Calu3 (cell line): ENCODE measurements around the gene LURAP1L. TPM values are rescaled to one million over a fixed set of nuclear protein-coding genes. Genes with fewer than 3 reads are reported as not detected.

ENCODE experiments used
- BruUV-seq: library from RNA; stranded (reverse); fragments of 400-500 nt; replicated peaks from 2 replicates; lab custom pipeline; 2021; lab: Mats Ljungman, UMichigan
- CTCF ChIA-PET: fragments of 300-600 bp; sonication (Branson Sonifier 250); formaldehyde crosslinking; loops from one replicate; lab custom pipeline; 2022; ENCODE audit warnings: antibody characterized with exemption; lab: Charles Lee
- DNase-seq: peaks from one replicate; pipeline ENCODE4 v3.0.0; 2022
- H3K27ac Mint-ChIP-seq: one replicate; pipeline ENCODE4 v1.8.0; 2022; ENCODE audit warnings: mixed read lengths; ENCODE audit not compliant: unreplicated experiment
- H3K27me3 Mint-ChIP-seq: one replicate; pipeline ENCODE4 v1.8.0; 2022; ENCODE audit warnings: mixed read lengths; ENCODE audit not compliant: unreplicated experiment
- H3K36me3 Mint-ChIP-seq: one replicate; pipeline ENCODE4 v1.8.0; 2022; ENCODE audit warnings: mild to moderate bottlenecking, moderate library complexity, mixed read lengths; ENCODE audit not compliant: insufficient read depth, unreplicated experiment
- H3K4me1 Mint-ChIP-seq: one replicate; pipeline ENCODE4 v1.8.0; 2022; ENCODE audit warnings: mild to moderate bottlenecking, low read depth, mixed read lengths; ENCODE audit not compliant: unreplicated experiment
- H3K4me3 Mint-ChIP-seq: one replicate; pipeline ENCODE4 v1.8.0; 2022; ENCODE audit warnings: mild to moderate bottlenecking, low read depth, moderate library complexity, mixed read lengths; ENCODE audit not compliant: unreplicated experiment
- H3K9me3 Mint-ChIP-seq: one replicate; pipeline ENCODE4 v1.8.0; 2022; ENCODE audit warnings: low read depth, mixed read lengths; ENCODE audit not compliant: unreplicated experiment
- intact Hi-C: fragments of 100-400 bp; cut with micrococcal nuclease; formaldehyde crosslinking; loops from one replicate; pipeline ENCODE4 v1.10.0; 2022; ENCODE audit not compliant: unreplicated experiment
- total RNA-seq: library from RNA; stranded (reverse); gene quantifications from 2 replicates; pipeline ENCODE4 v1.2.3, GENCODE V29; 2022
- TF ChIP-seq, protein P1 (sequence below): fragments of 200-600 bp; IDR thresholded peaks from one replicate; pipeline ENCODE4 v1.8.0; 2022; ENCODE audit warnings: antibody characterized with exemption; ENCODE audit not compliant: unreplicated experiment

LURAP1L gene
- total RNA-seq, 1 experiment from 2014 or later = 48.7 TPM

DNA sequence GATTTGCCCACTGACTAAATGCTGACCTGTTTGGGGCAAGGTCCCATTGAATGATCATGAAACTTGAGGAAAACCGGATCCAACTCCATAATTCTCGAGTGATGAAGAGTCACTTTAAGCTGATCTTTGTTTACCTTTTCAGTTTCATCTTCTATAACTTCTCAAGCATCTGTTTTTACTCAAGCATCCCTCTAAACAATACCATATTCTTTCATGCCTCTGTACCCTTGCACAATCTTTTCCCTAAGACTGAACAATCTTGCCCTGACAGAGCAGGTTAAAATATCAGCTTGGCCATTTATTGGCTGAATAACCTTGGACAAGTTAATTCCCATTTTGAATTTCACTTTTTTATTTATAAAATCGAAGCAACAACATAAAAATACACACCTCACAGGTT, 41.8 kb upstream of the LURAP1L start:
- no peak for DNase-seq
- CTCF ChIA-PET = no interaction called here
- no TSS peak for BruUV-seq
- Mint-ChIP-seq H3K4me3 (no peak overlapping the region), H3K27ac (no peak overlapping the region), H3K36me3 (no peaks in the 10 kb centered on the region), H3K9me3 (peaks cover 6% of the 10 kb centered on the region), H3K4me1 (peaks cover 8% of the 10 kb centered on the region), H3K27me3 (no peaks in the 10 kb centered on the region)
- TF ChIP-seq, protein P1, sequence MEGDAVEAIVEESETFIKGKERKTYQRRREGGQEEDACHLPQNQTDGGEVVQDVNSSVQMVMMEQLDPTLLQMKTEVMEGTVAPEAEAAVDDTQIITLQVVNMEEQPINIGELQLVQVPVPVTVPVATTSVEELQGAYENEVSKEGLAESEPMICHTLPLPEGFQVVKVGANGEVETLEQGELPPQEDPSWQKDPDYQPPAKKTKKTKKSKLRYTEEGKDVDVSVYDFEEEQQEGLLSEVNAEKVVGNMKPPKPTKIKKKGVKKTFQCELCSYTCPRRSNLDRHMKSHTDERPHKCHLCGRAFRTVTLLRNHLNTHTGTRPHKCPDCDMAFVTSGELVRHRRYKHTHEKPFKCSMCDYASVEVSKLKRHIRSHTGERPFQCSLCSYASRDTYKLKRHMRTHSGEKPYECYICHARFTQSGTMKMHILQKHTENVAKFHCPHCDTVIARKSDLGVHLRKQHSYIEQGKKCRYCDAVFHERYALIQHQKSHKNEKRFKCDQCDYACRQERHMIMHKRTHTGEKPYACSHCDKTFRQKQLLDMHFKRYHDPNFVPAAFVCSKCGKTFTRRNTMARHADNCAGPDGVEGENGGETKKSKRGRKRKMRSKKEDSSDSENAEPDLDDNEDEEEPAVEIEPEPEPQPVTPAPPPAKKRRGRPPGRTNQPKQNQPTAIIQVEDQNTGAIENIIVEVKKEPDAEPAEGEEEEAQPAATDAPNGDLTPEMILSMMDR = no peak
- intact Hi-C loops = no loop called here

DNA sequence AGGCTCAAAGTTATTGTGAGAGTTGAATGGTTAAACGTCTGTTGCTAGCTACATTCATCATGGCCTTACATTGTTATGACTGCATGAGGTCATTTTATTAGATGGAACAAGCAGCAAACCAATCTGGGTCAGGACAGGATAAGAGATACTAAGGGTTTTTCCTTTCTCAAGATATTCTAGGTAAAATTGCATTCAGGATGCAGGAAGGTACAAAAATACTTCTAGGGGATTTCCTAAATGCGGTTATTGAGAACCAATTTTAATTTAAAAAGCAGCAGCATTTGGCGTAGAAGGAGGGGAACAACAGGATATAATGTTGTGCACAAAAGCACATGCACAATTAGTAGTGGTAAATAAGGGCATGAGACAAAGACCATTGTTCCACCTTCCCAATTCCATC, 39.2 kb upstream of the LURAP1L start:
- BruUV-seq = no TSS peak
- Mint-ChIP-seq H3K9me3 (peaks cover 6% of the 10 kb centered on the region), H3K4me3 (no peak overlapping the region), H3K4me1 (peaks cover 8% of the 10 kb centered on the region), H3K27me3 (no peaks in the 10 kb centered on the region), H3K27ac (no peak overlapping the region), H3K36me3 (no peaks in the 10 kb centered on the region)
- TF ChIP-seq, protein P1 = no peak
- intact Hi-C loops = no loop called here
- DNase-seq = no peak
- CTCF ChIA-PET = no interaction called here

DNA sequence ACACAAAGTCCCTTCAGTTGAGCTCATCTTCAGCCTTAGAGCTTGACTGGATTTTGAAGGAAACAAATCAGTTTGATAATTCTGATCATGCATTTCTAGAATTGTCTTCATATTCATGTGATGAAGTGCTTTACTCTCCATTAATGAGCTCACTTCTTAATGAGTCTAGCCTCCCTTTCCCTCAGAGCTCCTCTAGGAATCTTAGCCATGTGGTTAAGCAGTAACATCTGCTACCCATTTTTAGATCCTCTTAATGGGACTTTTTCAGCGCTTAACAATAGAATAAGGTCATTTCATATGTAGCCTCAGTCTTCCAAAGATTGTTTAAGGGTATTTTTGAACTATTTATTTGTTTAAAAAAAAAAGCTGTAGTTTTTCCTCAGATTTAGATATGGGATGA, 36.9 kb upstream of the LURAP1L start:
- DNase-seq = no peak
- Mint-ChIP-seq H3K9me3 (peaks cover 6% of the 10 kb centered on the region), H3K27me3 (no peaks in the 10 kb centered on the region), H3K36me3 (no peaks in the 10 kb centered on the region), H3K4me1 (peaks cover 10% of the 10 kb centered on the region), H3K4me3 (no peak overlapping the region), H3K27ac (no peak overlapping the region)
- TF ChIP-seq, protein P1 = no peak
- BruUV-seq = no TSS peak
- intact Hi-C loops = no loop called here
- CTCF ChIA-PET = no interaction called here

DNA sequence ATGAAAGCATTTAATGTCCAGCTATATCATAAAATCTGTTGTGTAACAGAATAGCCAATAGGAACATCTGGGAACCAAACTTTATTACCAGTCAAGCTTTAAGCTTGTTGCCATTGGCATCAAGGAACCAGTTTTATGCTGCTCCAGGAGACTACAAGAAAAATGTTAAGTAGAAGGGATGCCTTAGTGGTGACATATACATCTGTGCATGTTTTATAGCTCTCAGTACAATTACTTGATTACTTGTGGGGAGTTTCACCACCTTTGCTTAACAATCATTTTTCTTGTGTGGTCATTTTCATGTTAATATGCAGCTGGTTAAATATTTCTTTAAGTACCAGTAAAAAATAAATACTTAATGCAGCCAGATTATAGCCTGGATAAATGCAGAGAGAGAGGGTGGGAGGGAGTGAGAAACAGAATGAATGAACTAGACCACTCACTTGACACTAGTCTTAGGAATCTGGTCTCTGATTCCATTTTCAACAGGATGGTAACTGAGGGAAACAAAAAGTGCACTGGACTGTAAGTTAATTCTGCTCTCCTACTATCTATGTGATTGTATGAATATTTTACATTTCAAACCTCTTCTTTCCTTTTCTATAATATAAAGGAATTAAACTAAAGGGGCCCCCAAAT, 35.7 kb upstream of the LURAP1L start:
- intact Hi-C loops = no loop called here
- Mint-ChIP-seq H3K9me3 (peaks cover 5% of the 10 kb centered on the region), H3K27me3 (no peaks in the 10 kb centered on the region), H3K36me3 (no peaks in the 10 kb centered on the region), H3K4me3 (no peak overlapping the region), H3K27ac (no peak overlapping the region), H3K4me1 (peaks cover 10% of the 10 kb centered on the region)
- TF ChIP-seq, protein P1 = no peak
- no peak for DNase-seq
- CTCF ChIA-PET = no interaction called here
- BruUV-seq = no TSS peak
